GM12878 (cell line): ENCODE measurements around the gene CWC25. TPM values are rescaled to one million over a fixed set of nuclear protein-coding genes. Genes with fewer than 3 reads are reported as not detected.
A peak's percentile ranks its signal among the peaks of the same experiment; 100 is the strongest.

ENCODE experiments used
- ATAC-seq: fragments of 200-7000 bp; cut with Tn5 transposase; 3 replicates; pipeline ENCODE4 v1.9.1; 2020; ENCODE audit warnings: mild to moderate bottlenecking, moderate library complexity
- BruUV-seq: library from RNA; stranded (reverse); fragments of 400-500 nt; replicated peaks from 2 replicates; lab custom pipeline; 2021; lab: Mats Ljungman, UMichigan
- CTCF ChIA-PET: fragments of 300-600 bp; sonication (Branson Sonifier 250); formaldehyde crosslinking; extraction: SDS; loops from one replicate; lab custom pipeline; 2021; ENCODE audit warnings: inconsistent platforms; lab: Yijun Ruan, JAX
- POLR2A ChIA-PET: fragments of 350-600 bp; formaldehyde crosslinking; extraction: SDS; loops from one replicate; lab custom pipeline; 2021; ENCODE audit warnings: inconsistent platforms; lab: Charles Lee
- RAD21 ChIA-PET: fragments of 300-600 bp; sonication (Branson Sonifier 250); formaldehyde crosslinking; loops from one replicate; lab custom pipeline; 2023; ENCODE audit warnings: antibody characterized with exemption; ENCODE audit not compliant: unreplicated experiment; lab: Charles Lee
- SMC1A ChIA-PET: fragments of 300-600 bp; sonication (Branson Sonifier 250); formaldehyde crosslinking; loops from one replicate; lab custom pipeline; 2023; ENCODE audit not compliant: unreplicated experiment, uncharacterized antibody; lab: Charles Lee
- DNase-seq: peaks from one replicate; pipeline ENCODE4 v3.0.0-alpha.2; 2011; ENCODE audit warnings: low read depth, low spot score
- FAIRE-seq: peaks from 3 replicates; lab custom pipeline; 2011; peaks lifted over from hg19 to GRCh38; lab: Jason Lieb, UNC
- H2AFZ ChIP-seq: 2 replicates; pipeline ENCODE4 v1.6.0; 2011; ENCODE audit warnings: low read depth, low read length, control low read depth; ENCODE audit not compliant: control insufficient read depth
- H3K27ac ChIP-seq: 2 replicates; pipeline ENCODE4 v1.5.1; 2011; ENCODE audit warnings: control low read depth; ENCODE audit not compliant: control insufficient read depth, insufficient read depth
- H3K27me3 ChIP-seq, 2 experiments: replicated peaks in 1 of 2; 2 replicates each; pipeline versions ENCODE4 v1.6.0 to v1.6.1; 2011; ENCODE audit warnings: low read length in 1 of 2; ENCODE audit not compliant: control insufficient read depth in 2 of 2, insufficient read depth in 2 of 2
- H3K36me3 ChIP-seq, 2 experiments: 2 replicates each; pipeline ENCODE4 v1.5.1; 2011; ENCODE audit warnings: low read length in 1 of 2; ENCODE audit not compliant: control insufficient read depth in 2 of 2, insufficient read depth in 2 of 2
- H3K4me1 ChIP-seq: 2 replicates; pipeline ENCODE4 v1.6.1; 2011; ENCODE audit warnings: mild to moderate bottlenecking, low read length, moderate library complexity, mixed read lengths; ENCODE audit not compliant: control insufficient read depth, insufficient read depth
- H3K4me2 ChIP-seq: 2 replicates; pipeline ENCODE4 v1.6.0; 2011; ENCODE audit warnings: control low read depth; ENCODE audit not compliant: control insufficient read depth, insufficient read depth
- H3K4me3 ChIP-seq: fragments of 200-600 bp; sonication (generic); 2 replicates; pipeline ENCODE4 v1.5.1; 2016
- H3K79me2 ChIP-seq: 2 replicates; pipeline ENCODE4 v1.6.0; 2011; ENCODE audit warnings: low read length; ENCODE audit not compliant: control insufficient read depth, insufficient read depth
- H3K9ac ChIP-seq: 2 replicates; pipeline ENCODE4 v1.8.0; 2011; ENCODE audit warnings: low read length, control low read depth, mixed read lengths; ENCODE audit not compliant: control insufficient read depth, insufficient read depth
- H3K9me3 ChIP-seq: replicated peaks from 3 replicates; pipeline ENCODE4 v1.5.1; 2011; ENCODE audit warnings: mild to moderate bottlenecking, low read length; ENCODE audit not compliant: control insufficient read depth, insufficient read depth
- H4K20me1 ChIP-seq: 2 replicates; pipeline ENCODE4 v1.6.0; 2011; ENCODE audit not compliant: control insufficient read depth, insufficient read depth
- ATF7 ChIP-seq: fragments of 450-650 bp; IDR thresholded peaks from 2 replicates; pipeline ENCODE4 v1.6.1; 2016; ENCODE audit warnings: low read depth, mild to moderate bottlenecking
- BRCA1 ChIP-seq: IDR thresholded peaks from 2 replicates; pipeline ENCODE4 v1.6.1; 2011; ENCODE audit warnings: low read depth, low read length, improper control_type of control experiment
- NKRF ChIP-seq: fragments of 450-650 bp; conservative IDR thresholded peaks from 2 replicates; pipeline ENCODE4 v1.6.1; 2017; ENCODE audit warnings: mild to moderate bottlenecking, moderate library complexity
- WGBS: methylation state at CpG from one replicate; pipeline ENCODE4 v1.1.6; 2016; ENCODE audit warnings: low lambda C conversion rate; ENCODE audit not compliant: insufficient replicate concordance, insufficient coverage; ENCODE audit errors: missing lambda C conversion rate; 5-methylcytosine and 5-hydroxymethylcytosine counted together
- in situ Hi-C: fragments of 300-500 bp; cut with MboI; formaldehyde crosslinking; loops from 9 replicates; pipeline ENCODE4 v1.14.3; 2018; ENCODE audit warnings: mixed read lengths
- intact Hi-C: fragments of 100-400 bp; cut with micrococcal nuclease; formaldehyde crosslinking; loops from one replicate; pipeline ENCODE4 v1.14.2; 2022; ENCODE audit not compliant: unreplicated experiment
- polyA plus RNA-seq, 11 experiments: library from polyadenylated mRNA; depleted of rRNA in 4 of 11; unstranded in 6 of 11; stranded (reverse) in 5 of 11; fragments of >200 nt; fragmentation: Nextera tagmentation in 4 of 11; fragmentation: Illumina TruSeq in 1 of 11; extraction: Ambion mirVana in 4 of 11; extraction: Trizol in 1 of 11; gene quantifications; 1 replicate in 1 of 11; 2 replicates in 10 of 11; pipeline versions ENCODE4 v1.2.1 to v1.2.3, GENCODE V29; 2011 to 2016; ENCODE audit warnings: inconsistent platforms in 2 of 11, missing spikeins in 2 of 11, low read depth in 1 of 11
- total RNA-seq, 4 experiments: library from RNA; depleted of rRNA in 3 of 4; stranded (reverse); fragments of >200 nt in 3 of 4; fragmentation: Illumina TruSeq in 1 of 4; extraction: Trizol in 1 of 4; gene quantifications; 2 replicates each; pipeline versions ENCODE4 v1.2.1 to v1.2.3, GENCODE V29; 2013 to 2021

CWC25 gene
- total and polyA plus RNA-seq, 10 of the 15 experiments (the other 5 are each of a cell fraction or from before 2014, with no cell fraction given) = 14.7 to 29.7 (median 22.9) TPM

- ChIA-PET POLR2A (interaction anchor here (0.5 to 6.3 kb wide), 10 partner anchors 18 to 904 kb away, joined by 3 to 61 read pairs (median 4); partner anchors contain the start of genes MLLT6, RPL19 and RPL23), CTCF (interaction anchor here (0.6 to 5.4 kb wide), 18 partner anchors 9 to 294 kb away, joined by 3 to 59 read pairs (median 5); partner anchors contain the start of genes ARL5C, LASP1NB and PLXDC1), RAD21 (interaction anchor here (1.0 to 4.9 kb wide), 10 partner anchors 8 to 303 kb away, joined by 3 to 37 read pairs (median 6); partner anchors contain the start of genes ARL5C, LASP1NB and RPL23)
- Histone ChIP-seq H3K9ac (peak overlapping the region; percentile 88), H3K9me3 (no peaks in the 10 kb centered on the region)
- intact Hi-C loops = loop anchor here (10.0 kb wide), 1 partner anchor 113 kb away; no protein-coding TSS in a partner anchor
- BruUV-seq = no TSS peak
- WGBS = 0% methylated on average over 5 of the region's 5 CpGs
- TF ChIP-seq NKRF (0 out of 2 replicates have a peak, but pooled peaks have one; percentile 7), BRCA1 (no peak), ATF7 (peak; percentile 72)
- TF ChIP-seq, all 136 proteins: peak for 2
- peaks cover 22% of the 10 kb centered on the region for H3K4me1 ChIP-seq
- H4K20me1 ChIP-seq = peaks cover 10% of the 10 kb centered on the region; the same call in 1 of the 2 replicates
- peak overlapping the region; percentile 99 for H3K4me3 ChIP-seq
- in situ Hi-C loops = no loop called here
- SMC1A ChIA-PET = interaction anchor here (0.6 to 4.7 kb wide), 16 partner anchors 9 to 281 kb away, joined by 3 to 31 read pairs (median 5); partner anchors contain the start of genes CWC25, LASP1NB and RPL23
- DNase-seq (no peak), ATAC-seq (no peak), FAIRE-seq (peak; percentile 69)
- H3K36me3 ChIP-seq = peaks cover 0 to 9% of the 10 kb centered on the region in 2 experiments; a peak in 1 of 4 replicates
- H2AFZ ChIP-seq = no peak overlapping the region
- H3K27ac ChIP-seq = peak overlapping the region; percentile 80
- peaks cover 63% of the 10 kb centered on the region for H3K79me2 ChIP-seq
- H3K4me2 ChIP-seq = peak overlapping the region; percentile 95
- H3K27me3 ChIP-seq = no peaks in the 10 kb centered on the region
Measured at GRCh38 chr17:38872027-38872511, 46.9 kb upstream of the CWC25 start.
